GM23248 (cell line): Measurements from ENCODE around the gene PRPSAP2.

ENCODE experiments used
- EZH2 ChIP-seq: fragments of 200-600 bp; sonication (generic); IDR thresholded peaks from 2 replicates; pipeline ENCODE4 v1.6.1; 2018; ENCODE audit warnings: antibody characterized with exemption, mild to moderate bottlenecking; ENCODE audit not compliant: insufficient read depth, poor library complexity, severe bottlenecking
- EZH2phosphoT487 ChIP-seq: fragments of 200-600 bp; sonication (generic); IDR thresholded peaks from 2 replicates; pipeline ENCODE4 v1.6.1; 2018; ENCODE audit warnings: antibody characterized with exemption, moderate library complexity, mild to moderate bottlenecking, low read depth; ENCODE audit not compliant: insufficient read depth

- no peak for TF ChIP-seq EZH2
- no peak for TF ChIP-seq EZH2phosphoT487
Observed at GRCh38 chr17:18953231-18953728, 95.3 kb downstream of the PRPSAP2 start.
